Panc1 (cell line): ENCODE measurements around the gene CDH19. TPM values are rescaled to one million over a fixed set of nuclear protein-coding genes. Genes with fewer than 3 reads are reported as not detected.

Experiments
- ATAC-seq: fragments of 200-7000 bp; cut with Tn5 transposase; 2 replicates; pipeline ENCODE4 v1.9.1; 2020; ENCODE audit warnings: mild to moderate bottlenecking, moderate library complexity
- BruUV-seq: library from RNA; stranded (reverse); fragments of 400-500 nt; replicated peaks from 2 replicates; lab custom pipeline; 2021; lab: Mats Ljungman, UMichigan
- CTCF ChIA-PET: fragments of 300-600 bp; sonication (Branson Sonifier 250); formaldehyde crosslinking; loops from one replicate; lab custom pipeline; 2022; ENCODE audit warnings: antibody characterized with exemption; lab: Charles Lee
- POLR2A ChIA-PET: fragments of 300-600 bp; sonication (Branson Sonifier 250); formaldehyde crosslinking; loops from one replicate; lab custom pipeline; 2022; ENCODE audit warnings: antibody characterized with exemption; lab: Charles Lee
- DNase-seq: peaks from one replicate; pipeline ENCODE4 v3.0.0-alpha.2; 2010; ENCODE audit warnings: low read depth, low spot score
- H3K27ac ChIP-seq: 2 replicates; pipeline ENCODE4 v1.5.1; 2011; ENCODE audit warnings: mild to moderate bottlenecking, low read length, inconsistent platforms
- H3K27me3 ChIP-seq: fragments of 200-500 bp; sonication (Bioruptor generic); 2 replicates; pipeline ENCODE4 v1.6.0; 2014; ENCODE audit warnings: low read length, inconsistent platforms; ENCODE audit not compliant: control insufficient read depth, insufficient read depth
- H3K36me3 ChIP-seq: fragments of 200-500 bp; sonication (Bioruptor generic); 2 replicates; pipeline ENCODE4 v1.5.1; 2014; ENCODE audit warnings: inconsistent platforms, mild to moderate bottlenecking, low read length, moderate library complexity; ENCODE audit not compliant: control insufficient read depth, insufficient read depth
- H3K4me1 ChIP-seq: 2 replicates; pipeline ENCODE4 v1.5.1; 2011; ENCODE audit warnings: inconsistent platforms, mild to moderate bottlenecking, low read length, moderate library complexity; ENCODE audit not compliant: control insufficient read depth, insufficient read depth
- H3K4me3 ChIP-seq, 2 experiments: 2 replicates each; pipeline ENCODE4 v1.5.1; 2011 to 2012; ENCODE audit warnings: low read depth in 2 of 2, low read length in 2 of 2, mild to moderate bottlenecking in 2 of 2, inconsistent platforms in 1 of 2, moderate library complexity in 1 of 2
- H3K9me3 ChIP-seq: fragments of 200-500 bp; sonication (Bioruptor generic); 2 replicates; pipeline ENCODE4 v1.5.1; 2014; ENCODE audit warnings: low read depth, mild to moderate bottlenecking, inconsistent platforms, low read length, moderate library complexity; ENCODE audit not compliant: control insufficient read depth, insufficient read depth
- CTCF ChIP-seq: fragments of 450-650 bp; IDR thresholded peaks from 2 replicates; pipeline ENCODE4 v1.5.1; 2017; ENCODE audit warnings: mild to moderate bottlenecking
- POLR2AphosphoS5 ChIP-seq: IDR thresholded peaks from 2 replicates; pipeline ENCODE4 v1.6.1; 2012; ENCODE audit warnings: mild to moderate bottlenecking, low read depth, low read length, moderate library complexity
- REST ChIP-seq, 2 experiments: IDR thresholded peaks; 2 replicates each; pipeline ENCODE4 v1.6.1; 2011 to 2012; ENCODE audit warnings: low read depth in 2 of 2, control low read depth in 1 of 2, low read length in 1 of 2, mild to moderate bottlenecking in 1 of 2, moderate library complexity in 1 of 2; ENCODE audit not compliant: insufficient read depth in 1 of 2
- SIN3A ChIP-seq: IDR thresholded peaks from 2 replicates; pipeline ENCODE4 v1.6.1; 2012; ENCODE audit warnings: low read depth, mild to moderate bottlenecking, low read length, moderate library complexity, borderline replicate concordance; ENCODE audit not compliant: insufficient read depth
- TCF7L2 ChIP-seq: IDR thresholded peaks from 2 replicates; pipeline ENCODE4 v1.6.1; 2011; ENCODE audit warnings: mild to moderate bottlenecking, low read depth, low read length, inconsistent platforms
- in situ Hi-C: cut with HindIII; loops from 2 replicates; pipeline ENCODE4 v1.10.0; 2016; ENCODE audit warnings: low sequenced_read_pairs, low pct_unique_long_range_greater_than_20kb
- intact Hi-C: fragments of 100-400 bp; cut with micrococcal nuclease; formaldehyde crosslinking; loops from one replicate; pipeline ENCODE4 v1.10.0; 2022; ENCODE audit not compliant: unreplicated experiment
- total RNA-seq: library from RNA; stranded (reverse); gene quantifications from one replicate; pipeline ENCODE4 v1.2.1, GENCODE V29; 2021; ENCODE audit not compliant: unreplicated experiment

CDH19 gene
- total RNA-seq, 1 experiment from 2014 or later = not detected

GRCh38 chr18:66601649-66602048, 2.2 kb downstream of the CDH19 start:
- TF ChIP-seq POLR2AphosphoS5 (no peak), TCF7L2 (no peak), REST (IDR thresholded peaks at IDR 0.05; ENCODE audit: insufficient read depth in 1 of 2, low read depth in 2 of 2, low read length in 1 of 2) (no peak), SIN3A (no peak), CTCF (no peak)
- CTCF ChIA-PET = no interaction called here
- no TSS peak for BruUV-seq
- Histone ChIP-seq H3K27ac (no peak overlapping the region), H3K27me3 (no peaks in the 10 kb centered on the region), H3K4me3 (no peak overlapping the region), H3K9me3 (no peaks in the 10 kb centered on the region), H3K36me3 (no peaks in the 10 kb centered on the region), H3K4me1 (no peaks in the 10 kb centered on the region)
- ATAC-seq (no peak), DNase-seq (no peak)
- intact Hi-C loops = no loop called here
- POLR2A ChIA-PET = no interaction called here
- in situ Hi-C loops = no loop called here

GRCh38 chr18:66599190-66599589, 4.7 kb downstream of the CDH19 start:
- no peaks in the 10 kb centered on the region for H3K4me1 ChIP-seq
- H3K9me3 ChIP-seq = no peaks in the 10 kb centered on the region
- ChIA-PET POLR2A (no interaction called here), CTCF (no interaction called here)
- BruUV-seq = no TSS peak
- no peak overlapping the region for H3K27ac ChIP-seq
- ATAC-seq (no peak), DNase-seq (no peak)
- H3K4me3 ChIP-seq = no peak overlapping the region
- H3K36me3 ChIP-seq = no peaks in the 10 kb centered on the region
- in situ Hi-C loops = no loop called here
- intact Hi-C loops = no loop called here
- no peaks in the 10 kb centered on the region for H3K27me3 ChIP-seq
- no peak for TF ChIP-seq REST (IDR thresholded peaks at IDR 0.05; ENCODE audit: insufficient read depth in 1 of 2, low read depth in 2 of 2, low read length in 1 of 2)
- no peak for TF ChIP-seq SIN3A
- TF ChIP-seq CTCF = no peak
- TF ChIP-seq TCF7L2 = no peak
- TF ChIP-seq POLR2AphosphoS5 = no peak
